GM12878 (cell line): ENCODE results near the gene LHFPL3. TPM values are rescaled to one million over a fixed set of nuclear protein-coding genes. Genes with fewer than 3 reads are reported as not detected.

Experiments used
- ATAC-seq: fragments of 200-7000 bp; cut with Tn5 transposase; 3 replicates; pipeline ENCODE4 v1.9.1; 2020; ENCODE audit warnings: mild to moderate bottlenecking, moderate library complexity
- BruUV-seq: library from RNA; stranded (reverse); fragments of 400-500 nt; replicated peaks from 2 replicates; lab custom pipeline; 2021; lab: Mats Ljungman, UMichigan
- CTCF ChIA-PET: fragments of 300-600 bp; sonication (Branson Sonifier 250); formaldehyde crosslinking; extraction: SDS; loops from one replicate; lab custom pipeline; 2021; ENCODE audit warnings: inconsistent platforms; lab: Yijun Ruan, JAX
- POLR2A ChIA-PET: fragments of 350-600 bp; formaldehyde crosslinking; extraction: SDS; loops from one replicate; lab custom pipeline; 2021; ENCODE audit warnings: inconsistent platforms; lab: Charles Lee
- RAD21 ChIA-PET: fragments of 300-600 bp; sonication (Branson Sonifier 250); formaldehyde crosslinking; loops from one replicate; lab custom pipeline; 2023; ENCODE audit warnings: antibody characterized with exemption; ENCODE audit not compliant: unreplicated experiment; lab: Charles Lee
- SMC1A ChIA-PET: fragments of 300-600 bp; sonication (Branson Sonifier 250); formaldehyde crosslinking; loops from one replicate; lab custom pipeline; 2023; ENCODE audit not compliant: unreplicated experiment, uncharacterized antibody; lab: Charles Lee
- DNase-seq: peaks from one replicate; pipeline ENCODE4 v3.0.0-alpha.2; 2011; ENCODE audit warnings: low read depth, low spot score
- FAIRE-seq: peaks from 3 replicates; lab custom pipeline; 2011; peaks lifted over from hg19 to GRCh38; lab: Jason Lieb, UNC
- H2AFZ ChIP-seq: 2 replicates; pipeline ENCODE4 v1.6.0; 2011; ENCODE audit warnings: low read depth, low read length, control low read depth; ENCODE audit not compliant: control insufficient read depth
- H3K27ac ChIP-seq: 2 replicates; pipeline ENCODE4 v1.5.1; 2011; ENCODE audit warnings: control low read depth; ENCODE audit not compliant: control insufficient read depth, insufficient read depth
- H3K27me3 ChIP-seq, 2 experiments: replicated peaks in 1 of 2; 2 replicates each; pipeline versions ENCODE4 v1.6.0 to v1.6.1; 2011; ENCODE audit warnings: low read length in 1 of 2; ENCODE audit not compliant: control insufficient read depth in 2 of 2, insufficient read depth in 2 of 2
- H3K36me3 ChIP-seq, 2 experiments: 2 replicates each; pipeline ENCODE4 v1.5.1; 2011; ENCODE audit warnings: low read length in 1 of 2; ENCODE audit not compliant: control insufficient read depth in 2 of 2, insufficient read depth in 2 of 2
- H3K4me1 ChIP-seq: 2 replicates; pipeline ENCODE4 v1.6.1; 2011; ENCODE audit warnings: mild to moderate bottlenecking, low read length, moderate library complexity, mixed read lengths; ENCODE audit not compliant: control insufficient read depth, insufficient read depth
- H3K4me2 ChIP-seq: 2 replicates; pipeline ENCODE4 v1.6.0; 2011; ENCODE audit warnings: control low read depth; ENCODE audit not compliant: control insufficient read depth, insufficient read depth
- H3K4me3 ChIP-seq: fragments of 200-600 bp; sonication (generic); 2 replicates; pipeline ENCODE4 v1.5.1; 2016
- H3K79me2 ChIP-seq: 2 replicates; pipeline ENCODE4 v1.6.0; 2011; ENCODE audit warnings: low read length; ENCODE audit not compliant: control insufficient read depth, insufficient read depth
- H3K9ac ChIP-seq: 2 replicates; pipeline ENCODE4 v1.8.0; 2011; ENCODE audit warnings: low read length, control low read depth, mixed read lengths; ENCODE audit not compliant: control insufficient read depth, insufficient read depth
- H3K9me3 ChIP-seq: replicated peaks from 3 replicates; pipeline ENCODE4 v1.5.1; 2011; ENCODE audit warnings: mild to moderate bottlenecking, low read length; ENCODE audit not compliant: control insufficient read depth, insufficient read depth
- H4K20me1 ChIP-seq: 2 replicates; pipeline ENCODE4 v1.6.0; 2011; ENCODE audit not compliant: control insufficient read depth, insufficient read depth
- CREM ChIP-seq: IDR thresholded peaks from 2 replicates; pipeline ENCODE4 v1.6.1; 2014; ENCODE audit warnings: antibody characterized with exemption, low read depth
- IRF4 ChIP-seq: IDR thresholded peaks from 2 replicates; pipeline ENCODE4 v1.6.1; 2011; ENCODE audit warnings: low read depth, low read length
- LARP7 ChIP-seq: fragments of 450-650 bp; IDR thresholded peaks from 2 replicates; pipeline ENCODE4 v1.6.1; 2017; ENCODE audit warnings: mild to moderate bottlenecking
- NFYB ChIP-seq: IDR thresholded peaks from 2 replicates; pipeline ENCODE4 v1.6.1; 2011; ENCODE audit warnings: low read depth, mild to moderate bottlenecking, low read length, improper control_type of control experiment, moderate library complexity; ENCODE audit not compliant: insufficient read depth
- POLR2A ChIP-seq: IDR thresholded peaks from 2 replicates; pipeline ENCODE4 v1.6.1; 2011; ENCODE audit warnings: low read depth, mild to moderate bottlenecking, low read length
- RCOR1 ChIP-seq: conservative IDR thresholded peaks from 2 replicates; pipeline ENCODE4 v1.6.1; 2012; ENCODE audit warnings: low read depth, low read length, improper control_type of control experiment
- SKIL ChIP-seq: fragments of 450-650 bp; IDR thresholded peaks from 2 replicates; pipeline ENCODE4 v1.6.1; 2017; ENCODE audit warnings: mild to moderate bottlenecking, low read depth, inconsistent platforms; ENCODE audit not compliant: poor library complexity, severe bottlenecking
- TCF12 ChIP-seq: IDR thresholded peaks from 2 replicates; pipeline ENCODE4 v1.6.1; 2011; ENCODE audit warnings: low read depth, mild to moderate bottlenecking, low read length
- ZNF207 ChIP-seq: fragments of 450-650 bp; IDR thresholded peaks from 2 replicates; pipeline ENCODE4 v1.6.1; 2014; ENCODE audit warnings: antibody characterized with exemption, mild to moderate bottlenecking, borderline replicate concordance
- in situ Hi-C: fragments of 300-500 bp; cut with MboI; formaldehyde crosslinking; loops from 9 replicates; pipeline ENCODE4 v1.14.3; 2018; ENCODE audit warnings: mixed read lengths
- intact Hi-C: fragments of 100-400 bp; cut with micrococcal nuclease; formaldehyde crosslinking; loops from one replicate; pipeline ENCODE4 v1.14.2; 2022; ENCODE audit not compliant: unreplicated experiment
- polyA plus RNA-seq, 11 experiments: library from polyadenylated mRNA; depleted of rRNA in 4 of 11; unstranded in 6 of 11; stranded (reverse) in 5 of 11; fragments of >200 nt; fragmentation: Nextera tagmentation in 4 of 11; fragmentation: Illumina TruSeq in 1 of 11; extraction: Ambion mirVana in 4 of 11; extraction: Trizol in 1 of 11; gene quantifications; 1 replicate in 1 of 11; 2 replicates in 10 of 11; pipeline versions ENCODE4 v1.2.1 to v1.2.3, GENCODE V29; 2011 to 2016; ENCODE audit warnings: inconsistent platforms in 2 of 11, missing spikeins in 2 of 11, low read depth in 1 of 11
- total RNA-seq, 4 experiments: library from RNA; depleted of rRNA in 3 of 4; stranded (reverse); fragments of >200 nt in 3 of 4; fragmentation: Illumina TruSeq in 1 of 4; extraction: Trizol in 1 of 4; gene quantifications; 2 replicates each; pipeline versions ENCODE4 v1.2.1 to v1.2.3, GENCODE V29; 2013 to 2021

Gene LHFPL3
- total and polyA plus RNA-seq, 10 of the 15 experiments (the other 5 are each of a cell fraction or from before 2014, with no cell fraction given), result 0.09 TPM; not detected in 9

- Histone ChIP-seq H3K27me3 (no peaks in the 10 kb centered on the region; a peak in 2 of 4 replicates), H3K79me2 (no peaks in the 10 kb centered on the region), H2AFZ (no peak overlapping the region), H3K4me2 (no peak overlapping the region), H3K36me3 (no peaks in the 10 kb centered on the region), H3K9me3 (no peaks in the 10 kb centered on the region), H3K9ac (no peak overlapping the region), H3K4me3 (no peak overlapping the region), H3K4me1 (no peaks in the 10 kb centered on the region), H4K20me1 (no peaks in the 10 kb centered on the region), H3K27ac (no peak overlapping the region)
- DNase-seq (no peak), ATAC-seq (no peak), FAIRE-seq (no peak)
- no TSS peak for BruUV-seq
- ChIA-PET CTCF (no interaction called here), RAD21 (no interaction called here), SMC1A (no interaction called here), POLR2A (no interaction called here)
- intact Hi-C loops, result no loop called here
- TF ChIP-seq TCF12 (no peak), LARP7 (no peak), NFYB (no peak), IRF4 (no peak), POLR2A (no peak), RCOR1 (no peak), ZNF207 (no peak), SKIL (no peak), CREM (no peak)
- in situ Hi-C loops, result no loop called here
These were observed 462.7 kb downstream of the LHFPL3 start for GRCh38 chr7:104791080-104791479.
